Suprapubic skin (tissue), 4 donors: ENCODE results near the gene DDX28.

Experiments
- CTCF ChIP-seq, 2 donors: fragments of 200-600 bp in 1 of 2; fragments of 450-650 bp in 1 of 2; sonication (generic) in 1 of 2; IDR thresholded peaks; one replicate each; pipeline ENCODE4 v1.5.1; 2016 to 2019; ENCODE audit warnings: antibody characterized with exemption in 2 of 2, mild to moderate bottlenecking in 1 of 2, moderate library complexity in 1 of 2
- EP300 ChIP-seq: sonication (generic); formaldehyde crosslinking; IDR thresholded peaks from one replicate; pipeline ENCODE4 v1.6.1; 2017; ENCODE audit warnings: antibody characterized with exemption
- POLR2A ChIP-seq, 2 donors: fragments of 450-650 bp; IDR thresholded peaks; one replicate each; pipeline ENCODE4 v1.6.1; 2017; ENCODE audit warnings: antibody characterized with exemption in 2 of 2, mild to moderate bottlenecking in 2 of 2, moderate library complexity in 2 of 2
- POLR2AphosphoS5 ChIP-seq, 3 donors: sonication (generic); formaldehyde crosslinking; IDR thresholded peaks; one replicate each; pipeline ENCODE4 v1.6.1; 2017; ENCODE audit warnings: antibody characterized with exemption in 3 of 3

DNA sequence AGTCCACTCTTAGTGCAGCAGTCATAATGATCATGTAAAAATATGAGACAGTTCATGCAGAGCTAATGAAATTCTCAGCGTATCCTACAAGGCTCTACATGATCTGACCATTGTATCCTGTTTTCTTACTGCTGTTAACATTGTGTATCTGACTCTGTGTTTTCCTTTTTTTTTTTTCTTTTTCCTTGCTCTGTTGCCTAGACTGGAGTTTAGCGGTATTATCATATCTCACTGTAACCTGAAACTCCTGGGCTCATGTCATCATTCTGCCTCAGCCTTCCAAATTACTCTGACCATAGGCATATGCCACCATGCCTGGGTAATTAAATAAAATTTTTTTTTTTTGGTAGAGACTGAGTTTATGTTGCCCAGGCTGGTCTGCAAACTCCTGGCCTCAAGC lies 12.2 kb upstream of the DDX28 start:
- TF ChIP-seq CTCF (IDR thresholded peaks at IDR 0.05) (no peak), POLR2A (IDR thresholded peaks at IDR 0.05) (no peak), EP300 (no peak), POLR2AphosphoS5 (IDR thresholded peaks at IDR 0.05) (no peak)
